HepG2 (cell line): ENCODE data around the gene MED23. TPM values are rescaled to one million over a fixed set of nuclear protein-coding genes. Genes with fewer than 3 reads are reported as not detected.

Experiments
- BRCA1 ChIP-seq: sonication (generic); formaldehyde crosslinking; IDR thresholded peaks from 2 replicates; pipeline ENCODE4 v1.4.0; 2020; ENCODE audit warnings: missing genetic modification reagents
- CBX1 ChIP-seq: IDR thresholded peaks from one replicate; pipeline ENCODE4 v1.6.1; 2016; ENCODE audit warnings: antibody characterized with exemption, low read depth
- GABPA ChIP-seq, 2 experiments: IDR thresholded peaks; 2 replicates each; pipeline ENCODE4 v1.6.1; 2011 to 2016; ENCODE audit warnings: low read depth in 2 of 2, low read length in 1 of 2, missing biosample characterization in 1 of 2, missing genetic modification characterization in 1 of 2
- GTF2F1 ChIP-seq: fragments of 150-350 bp; IDR thresholded peaks from 2 replicates; pipeline ENCODE4 v1.6.1; 2014; ENCODE audit warnings: low read length
- HOXA5 ChIP-seq: sonication (generic); formaldehyde crosslinking; IDR thresholded peaks from 2 replicates; pipeline ENCODE4 v1.4.0; 2020; ENCODE audit warnings: missing genetic modification reagents
- MAFK ChIP-seq, 2 experiments: IDR thresholded peaks in 1 of 2; conservative IDR thresholded peaks in 1 of 2; 2 replicates each; pipeline ENCODE4 v1.6.1; 2011; ENCODE audit warnings: improper control_type of control experiment in 2 of 2, low read length in 2 of 2
- NCOA2 ChIP-seq: sonication (generic); formaldehyde crosslinking; IDR thresholded peaks from 2 replicates; pipeline ENCODE4 v1.8.0; 2022; ENCODE audit warnings: inconsistent platforms
- NFATC3 ChIP-seq: sonication (generic); formaldehyde crosslinking; IDR thresholded peaks from 2 replicates; pipeline ENCODE4 v1.5.1; 2020; ENCODE audit warnings: mild to moderate bottlenecking, missing genetic modification reagents
- NR3C1 ChIP-seq: sonication (generic); formaldehyde crosslinking; IDR thresholded peaks from 2 replicates; pipeline ENCODE4 v1.4.0; 2020; ENCODE audit warnings: missing genetic modification reagents
- RFX1 ChIP-seq: fragments of 450-650 bp; IDR thresholded peaks from 2 replicates; pipeline ENCODE4 v1.6.1; 2017
- SP1 ChIP-seq, 2 experiments: fragments of 450-650 bp in 1 of 2; sonication (generic) in 1 of 2; formaldehyde crosslinking in 1 of 2; IDR thresholded peaks; 2 replicates each; pipeline versions ENCODE4 v1.4.0 to v1.6.1; 2016 to 2020; ENCODE audit warnings: missing genetic modification reagents in 1 of 2
- SRSF9 ChIP-seq: fragments of 200-400 bp; formaldehyde crosslinking; IDR thresholded peaks from 2 replicates; pipeline ENCODE4 v1.6.1; 2018; ENCODE audit warnings: borderline replicate concordance, mild to moderate bottlenecking, low read depth, low read length; ENCODE audit not compliant: insufficient read depth, poor library complexity, severe bottlenecking
- ZFY ChIP-seq: sonication (generic); formaldehyde crosslinking; IDR thresholded peaks from 2 replicates; pipeline ENCODE4 v1.4.0; 2020; ENCODE audit warnings: missing genetic modification reagents
- ZNF496 ChIP-seq: sonication (generic); formaldehyde crosslinking; IDR thresholded peaks from 2 replicates; pipeline ENCODE4 v1.8.1; 2023; ENCODE audit warnings: mild to moderate bottlenecking, moderate library complexity, missing genetic modification reagents; ENCODE audit not compliant: insufficient replicate concordance
- ZNF552 ChIP-seq: sonication (generic); formaldehyde crosslinking; IDR thresholded peaks from 2 replicates; pipeline ENCODE4 v1.9.0; 2022; ENCODE audit warnings: missing genetic modification reagents, mild to moderate bottlenecking, borderline replicate concordance
- ZNF562 ChIP-seq: sonication (generic); formaldehyde crosslinking; IDR thresholded peaks from 2 replicates; pipeline ENCODE4 v1.8.0; 2022; ENCODE audit warnings: missing genetic modification reagents, borderline replicate concordance
- ZNF839 ChIP-seq: sonication (generic); formaldehyde crosslinking; IDR thresholded peaks from 2 replicates; pipeline ENCODE4 v1.4.0; 2020; ENCODE audit warnings: missing genetic modification reagents, mild to moderate bottlenecking, borderline replicate concordance
- ZNF850 ChIP-seq: sonication (generic); formaldehyde crosslinking; conservative IDR thresholded peaks from 2 replicates; pipeline ENCODE4 v1.9.0; 2021; ENCODE audit warnings: mild to moderate bottlenecking, missing genetic modification reagents
- polyA plus RNA-seq, 8 experiments: library from polyadenylated mRNA; depleted of rRNA in 3 of 8; stranded (reverse) in 7 of 8; unstranded in 1 of 8; fragments of >200 nt; fragmentation: Illumina TruSeq in 4 of 8; extraction: Trizol in 4 of 8; gene quantifications; 2 replicates each; pipeline versions ENCODE4 v1.2.1 to v1.2.3, GENCODE V29; 2011 to 2016; ENCODE audit warnings: low read depth in 4 of 8, missing spikeins in 1 of 8, mixed read lengths in 1 of 8; ENCODE audit not compliant: insufficient read depth in 1 of 8
- total RNA-seq, 5 experiments: library from RNA; depleted of rRNA; stranded (reverse); fragments of >200 nt; fragmentation: Illumina TruSeq; extraction: Trizol; gene quantifications; 2 replicates each; pipeline ENCODE4 v1.2.3, GENCODE V29; 2016; ENCODE audit warnings: low read depth in 1 of 5
- TF ChIP-seq, protein P1 (sequence below): sonication (generic); formaldehyde crosslinking; IDR thresholded peaks from 2 replicates; pipeline ENCODE4 v1.4.0; 2020; ENCODE audit warnings: missing genetic modification reagents
- TF ChIP-seq, protein P2 (sequence below): sonication (generic); formaldehyde crosslinking; conservative IDR thresholded peaks from 2 replicates; pipeline ENCODE4 v1.4.0; 2020; ENCODE audit warnings: missing genetic modification reagents
- TF ChIP-seq, protein P3 (sequence below): IDR thresholded peaks from 2 replicates; pipeline ENCODE4 v1.6.1; 2016; ENCODE audit warnings: low read depth, borderline replicate concordance
- TF ChIP-seq, protein P4 (sequence below): sonication (generic); formaldehyde crosslinking; IDR thresholded peaks from 2 replicates; pipeline ENCODE4 v1.8.0; 2022; ENCODE audit warnings: mild to moderate bottlenecking, missing genetic modification reagents
- TF ChIP-seq, protein P5 (sequence below): sonication (generic); formaldehyde crosslinking; IDR thresholded peaks from 2 replicates; pipeline ENCODE4 v1.8.1; 2023; ENCODE audit warnings: mild to moderate bottlenecking, missing genetic modification reagents

The MED23 gene
- total and polyA plus RNA-seq, 2 of the 13 experiments (the other 11 are each of a cell fraction or from before 2014, with no cell fraction given) = 34.9 to 50.5 TPM

DNA sequence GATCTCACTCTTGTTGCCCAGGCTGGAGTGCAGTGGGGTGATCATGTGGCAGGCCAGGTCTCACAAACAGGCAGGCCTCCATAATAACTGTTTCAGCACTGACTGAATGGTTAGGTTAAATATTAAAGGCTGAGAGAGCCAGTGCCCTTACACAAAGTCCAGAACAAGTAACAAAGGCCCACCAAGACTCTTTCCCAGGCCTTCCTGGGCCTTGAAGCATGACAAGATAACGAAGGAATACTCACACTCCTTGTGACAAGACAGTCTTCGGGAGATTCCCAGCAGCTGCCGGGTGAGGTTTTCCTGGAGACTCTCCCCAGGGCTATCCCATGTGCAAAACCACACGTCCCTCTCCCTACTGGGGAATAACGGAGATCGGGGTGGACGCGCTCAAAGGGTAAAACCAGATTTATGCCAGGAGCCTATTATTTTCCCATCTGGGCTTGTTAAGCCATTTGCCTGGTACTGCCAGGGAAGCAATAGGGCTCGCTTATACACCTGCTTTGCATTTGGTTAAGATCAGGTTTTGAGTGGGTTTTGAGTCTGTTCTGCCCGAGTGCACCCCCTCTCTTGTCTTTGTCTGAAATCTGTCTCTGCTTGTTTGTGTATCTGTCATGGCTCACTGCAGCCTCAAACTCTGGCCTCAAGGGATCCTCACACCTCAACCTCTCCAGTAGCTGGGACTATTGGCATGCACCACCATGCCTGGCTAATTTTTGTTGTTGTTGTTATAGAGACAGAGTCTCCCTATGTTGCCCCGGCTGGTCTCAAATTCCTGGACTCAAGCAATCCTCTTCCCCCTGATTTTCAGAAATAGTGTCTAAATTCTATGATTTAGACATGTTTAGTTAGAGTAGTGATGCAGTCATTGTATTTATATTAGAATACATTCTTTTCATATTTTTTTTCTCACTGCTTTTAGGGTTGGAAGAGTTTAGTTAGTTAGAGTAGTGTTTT is 7.6 kb upstream of the MED23 start (continued):
- TF ChIP-seq CBX1 = no peak
- no peak for TF ChIP-seq GABPA (IDR thresholded peaks at IDR 0.05; ENCODE audit: low read depth, low read length)
- TF ChIP-seq GABPA (CRISPR knock-in tag; IDR thresholded peaks at IDR 0.05; ENCODE audit: low read depth) = 0 out of 2 replicates have a peak, but pooled peaks have one; percentile 44
- TF ChIP-seq ZNF850 (CRISPR knock-in tag) = no peak
- TF ChIP-seq, protein P1, sequence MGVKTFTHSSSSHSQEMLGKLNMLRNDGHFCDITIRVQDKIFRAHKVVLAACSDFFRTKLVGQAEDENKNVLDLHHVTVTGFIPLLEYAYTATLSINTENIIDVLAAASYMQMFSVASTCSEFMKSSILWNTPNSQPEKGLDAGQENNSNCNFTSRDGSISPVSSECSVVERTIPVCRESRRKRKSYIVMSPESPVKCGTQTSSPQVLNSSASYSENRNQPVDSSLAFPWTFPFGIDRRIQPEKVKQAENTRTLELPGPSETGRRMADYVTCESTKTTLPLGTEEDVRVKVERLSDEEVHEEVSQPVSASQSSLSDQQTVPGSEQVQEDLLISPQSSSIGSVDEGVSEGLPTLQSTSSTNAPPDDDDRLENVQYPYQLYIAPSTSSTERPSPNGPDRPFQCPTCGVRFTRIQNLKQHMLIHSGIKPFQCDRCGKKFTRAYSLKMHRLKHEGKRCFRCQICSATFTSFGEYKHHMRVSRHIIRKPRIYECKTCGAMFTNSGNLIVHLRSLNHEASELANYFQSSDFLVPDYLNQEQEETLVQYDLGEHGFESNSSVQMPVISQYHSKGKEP = no peak
- TF ChIP-seq BRCA1 (CRISPR knock-in tag) = peak; percentile 83; the same call in 1 of the 2 replicates
- no peak for TF ChIP-seq MAFK (conservative IDR thresholded peaks at IDR 0.05 in 1 of 2, IDR thresholded peaks at IDR 0.05 in 1 of 2; ENCODE audit: low read length in 2 of 2)
- no peak for TF ChIP-seq SRSF9
- no peak for TF ChIP-seq SP1 (IDR thresholded peaks at IDR 0.05)
- TF ChIP-seq SP1 (CRISPR knock-in tag; IDR thresholded peaks at IDR 0.05) = no peak
- TF ChIP-seq, protein P2, sequence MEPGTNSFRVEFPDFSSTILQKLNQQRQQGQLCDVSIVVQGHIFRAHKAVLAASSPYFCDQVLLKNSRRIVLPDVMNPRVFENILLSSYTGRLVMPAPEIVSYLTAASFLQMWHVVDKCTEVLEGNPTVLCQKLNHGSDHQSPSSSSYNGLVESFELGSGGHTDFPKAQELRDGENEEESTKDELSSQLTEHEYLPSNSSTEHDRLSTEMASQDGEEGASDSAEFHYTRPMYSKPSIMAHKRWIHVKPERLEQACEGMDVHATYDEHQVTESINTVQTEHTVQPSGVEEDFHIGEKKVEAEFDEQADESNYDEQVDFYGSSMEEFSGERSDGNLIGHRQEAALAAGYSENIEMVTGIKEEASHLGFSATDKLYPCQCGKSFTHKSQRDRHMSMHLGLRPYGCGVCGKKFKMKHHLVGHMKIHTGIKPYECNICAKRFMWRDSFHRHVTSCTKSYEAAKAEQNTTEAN (CRISPR knock-in tag) = 0 out of 2 replicates have a peak, but pooled peaks have one; percentile 68
- TF ChIP-seq NR3C1 (CRISPR knock-in tag) = no peak
- no peak for TF ChIP-seq ZNF552 (CRISPR knock-in tag)
- TF ChIP-seq ZFY (CRISPR knock-in tag) = peak; percentile 94
- 0 out of 2 replicates have a peak, but pooled peaks have one; percentile 49 for TF ChIP-seq ZNF839 (CRISPR knock-in tag)
- TF ChIP-seq, protein P3, sequence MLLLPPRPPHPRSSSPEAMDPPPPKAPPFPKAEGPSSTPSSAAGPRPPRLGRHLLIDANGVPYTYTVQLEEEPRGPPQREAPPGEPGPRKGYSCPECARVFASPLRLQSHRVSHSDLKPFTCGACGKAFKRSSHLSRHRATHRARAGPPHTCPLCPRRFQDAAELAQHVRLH = peak; percentile 72; the same call in 1 of the 2 replicates
- TF ChIP-seq, protein P4, sequence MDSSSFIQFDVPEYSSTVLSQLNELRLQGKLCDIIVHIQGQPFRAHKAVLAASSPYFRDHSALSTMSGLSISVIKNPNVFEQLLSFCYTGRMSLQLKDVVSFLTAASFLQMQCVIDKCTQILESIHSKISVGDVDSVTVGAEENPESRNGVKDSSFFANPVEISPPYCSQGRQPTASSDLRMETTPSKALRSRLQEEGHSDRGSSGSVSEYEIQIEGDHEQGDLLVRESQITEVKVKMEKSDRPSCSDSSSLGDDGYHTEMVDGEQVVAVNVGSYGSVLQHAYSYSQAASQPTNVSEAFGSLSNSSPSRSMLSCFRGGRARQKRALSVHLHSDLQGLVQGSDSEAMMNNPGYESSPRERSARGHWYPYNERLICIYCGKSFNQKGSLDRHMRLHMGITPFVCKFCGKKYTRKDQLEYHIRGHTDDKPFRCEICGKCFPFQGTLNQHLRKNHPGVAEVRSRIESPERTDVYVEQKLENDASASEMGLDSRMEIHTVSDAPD (CRISPR knock-in tag) = peak; percentile 76; the same call in 1 of the 2 replicates
- TF ChIP-seq ZNF562 (CRISPR knock-in tag) = no peak
- TF ChIP-seq RFX1 = 0 out of 2 replicates have a peak, but pooled peaks have one; percentile 24
- TF ChIP-seq ZNF496 = no peak
- TF ChIP-seq, protein P5, sequence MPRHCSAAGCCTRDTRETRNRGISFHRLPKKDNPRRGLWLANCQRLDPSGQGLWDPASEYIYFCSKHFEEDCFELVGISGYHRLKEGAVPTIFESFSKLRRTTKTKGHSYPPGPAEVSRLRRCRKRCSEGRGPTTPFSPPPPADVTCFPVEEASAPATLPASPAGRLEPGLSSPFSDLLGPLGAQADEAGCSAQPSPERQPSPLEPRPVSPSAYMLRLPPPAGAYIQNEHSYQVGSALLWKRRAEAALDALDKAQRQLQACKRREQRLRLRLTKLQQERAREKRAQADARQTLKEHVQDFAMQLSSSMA (CRISPR knock-in tag) = peak; percentile 84; the same call in 1 of the 2 replicates
- peak; percentile 71 for TF ChIP-seq HOXA5
- TF ChIP-seq NFATC3 (CRISPR knock-in tag) = no peak
- no peak for TF ChIP-seq GTF2F1
- peak; percentile 47; the same call in 1 of the 2 replicates for TF ChIP-seq NCOA2 (CRISPR knock-in tag)
